HG03108 (cell line): ENCODE measurements around the gene ADA.

Experiments used
- ATAC-seq: cut with Tn5 transposase; IDR thresholded peaks from one replicate; pipeline ENCODE4 v1.9.1; 2021; ENCODE audit warnings: moderate library complexity; ENCODE audit not compliant: unreplicated experiment

The ADA gene

GRCh38 chr20:44625361-44625760 lies 26.1 kb downstream of the ADA start:
- ATAC-seq: no peak

GRCh38 chr20:44624743-44625271 lies 26.7 kb downstream of the ADA start:
- ATAC-seq: no peak

- no peak for ATAC-seq
Observed at GRCh38 chr20:44624152-44624551, 27.3 kb downstream of the ADA start.

- no peak for ATAC-seq
Observed at GRCh38 chr20:44622501-44623270, 28.8 kb downstream of the ADA start.

GRCh38 chr20:44621939-44622338 lies 29.6 kb downstream of the ADA start:
- no peak for ATAC-seq

- ATAC-seq: no peak
Observed at GRCh38 chr20:44621325-44621724, 30.2 kb downstream of the ADA start.

- ATAC-seq: no peak
Observed at GRCh38 chr20:44620030-44620429, 31.5 kb downstream of the ADA start.

GRCh38 chr20:44619294-44619693 lies 32.2 kb downstream of the ADA start:
- ATAC-seq: no peak

GRCh38 chr20:44618318-44618731 lies 33.2 kb downstream of the ADA start:
- ATAC-seq: no peak

GRCh38 chr20:44616604-44616964 lies 34.9 kb downstream of the ADA start:
- no peak for ATAC-seq

- no peak for ATAC-seq
Observed at GRCh38 chr20:44615876-44616603, 35.5 kb downstream of the ADA start.

GRCh38 chr20:44615169-44615791 lies 36.2 kb downstream of the ADA start:
- ATAC-seq: no peak

- ATAC-seq: no peak
Observed at GRCh38 chr20:44614525-44614924, 37.0 kb downstream of the ADA start.

- no peak for ATAC-seq
Observed at GRCh38 chr20:44613575-44613974, 37.9 kb downstream of the ADA start.

- peak; percentile 9 for ATAC-seq
Observed at GRCh38 chr20:44610313-44610962, 41.1 kb downstream of the ADA start.

GRCh38 chr20:44609516-44610312 lies 41.8 kb downstream of the ADA start:
- peak; percentile 91 for ATAC-seq

GRCh38 chr20:44609006-44609515 lies 42.4 kb downstream of the ADA start:
- no peak for ATAC-seq

GRCh38 chr20:44606725-44607441 lies 44.6 kb downstream of the ADA start:
- no peak for ATAC-seq

GRCh38 chr20:44603327-44603726 lies 48.2 kb downstream of the ADA start:
- no peak for ATAC-seq

GRCh38 chr20:44601801-44602204 lies 49.7 kb downstream of the ADA start:
- ATAC-seq: no peak
